NCI-H2171 (cell line): ENCODE results near the gene ANKFN1.

Experiments used
- DNase-seq: peaks from one replicate; lab custom pipeline; 2025; lab: John Stamatoyannopoulos, UW

The ANKFN1 gene

DNA sequence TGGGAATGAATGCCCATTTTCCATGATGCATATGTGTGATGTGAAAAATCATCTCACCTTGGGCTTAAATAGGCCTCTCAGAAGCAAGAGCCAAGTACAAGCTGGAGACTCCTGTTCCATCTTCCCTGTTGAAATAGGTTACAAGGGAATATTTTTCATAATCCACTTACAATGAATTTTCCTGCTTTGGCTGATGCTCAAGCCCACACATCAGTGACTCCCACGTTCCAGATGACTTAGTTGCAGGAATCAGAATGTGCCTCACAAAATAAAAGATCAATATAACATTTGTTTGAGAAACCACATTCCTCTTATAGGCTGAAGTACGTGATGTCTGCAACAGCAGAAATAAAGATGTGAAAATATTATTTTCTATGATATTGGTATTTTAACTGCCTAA lies 24.1 kb downstream of the ANKFN1 start:
- no peak for DNase-seq

DNA sequence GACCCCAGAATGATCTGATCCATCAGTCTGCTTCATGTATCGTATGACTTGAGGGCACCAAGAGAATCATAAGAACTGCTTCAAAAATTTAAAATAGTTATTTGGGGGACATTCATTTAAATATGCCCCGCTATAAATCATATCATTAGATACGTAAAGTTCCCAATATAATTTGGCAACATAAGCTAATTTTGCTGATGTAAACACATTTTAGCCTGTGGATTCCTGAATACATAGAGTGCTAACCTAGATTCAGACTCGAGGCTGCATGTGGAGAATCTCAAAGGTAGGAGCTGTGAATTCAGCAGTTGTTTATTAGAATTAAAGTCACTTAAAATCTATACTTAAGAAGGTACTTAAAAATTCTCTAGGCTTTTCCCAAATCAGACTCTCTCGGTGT lies 24.9 kb downstream of the ANKFN1 start:
- DNase-seq, result no peak

DNA sequence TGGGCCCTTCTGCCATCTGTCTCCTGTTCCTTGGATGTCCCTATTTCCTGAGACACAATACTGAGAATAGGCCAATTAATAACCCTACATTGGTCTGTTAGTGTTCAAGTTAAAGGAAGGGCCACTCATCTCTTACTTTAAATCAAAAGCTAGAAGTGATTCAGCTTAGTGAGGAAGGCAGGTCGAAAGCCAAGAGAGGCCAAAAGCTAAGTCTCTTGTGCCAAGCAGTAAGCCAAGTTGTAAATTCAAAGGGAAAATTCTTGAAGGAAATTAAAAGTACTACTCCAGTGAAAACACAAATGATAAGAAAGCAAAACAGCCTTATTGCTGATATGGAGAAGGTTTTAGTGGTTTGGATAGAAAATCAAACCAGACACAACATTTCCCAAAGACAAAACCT lies 28.8 kb downstream of the ANKFN1 start:
- DNase-seq, result no peak

DNA sequence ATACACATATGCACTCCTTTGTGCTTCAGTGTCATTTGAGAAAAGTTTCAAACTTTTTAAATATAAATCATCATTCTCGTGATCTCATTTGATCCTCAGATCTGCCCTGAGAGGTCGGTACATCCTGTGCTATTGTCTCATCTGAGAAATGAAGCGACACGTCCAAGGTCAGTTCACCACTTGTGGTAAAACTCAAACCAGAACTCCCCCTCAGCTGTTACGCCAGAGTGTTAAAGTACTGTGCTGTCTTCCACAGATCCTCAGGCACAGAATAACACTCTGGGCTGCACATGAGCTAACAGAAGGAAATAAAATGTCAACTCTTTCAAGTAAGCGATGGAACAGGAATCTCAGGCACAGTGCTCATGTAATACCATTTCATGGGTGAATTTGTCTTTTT lies 31.4 kb downstream of the ANKFN1 start:
- no peak for DNase-seq

DNA sequence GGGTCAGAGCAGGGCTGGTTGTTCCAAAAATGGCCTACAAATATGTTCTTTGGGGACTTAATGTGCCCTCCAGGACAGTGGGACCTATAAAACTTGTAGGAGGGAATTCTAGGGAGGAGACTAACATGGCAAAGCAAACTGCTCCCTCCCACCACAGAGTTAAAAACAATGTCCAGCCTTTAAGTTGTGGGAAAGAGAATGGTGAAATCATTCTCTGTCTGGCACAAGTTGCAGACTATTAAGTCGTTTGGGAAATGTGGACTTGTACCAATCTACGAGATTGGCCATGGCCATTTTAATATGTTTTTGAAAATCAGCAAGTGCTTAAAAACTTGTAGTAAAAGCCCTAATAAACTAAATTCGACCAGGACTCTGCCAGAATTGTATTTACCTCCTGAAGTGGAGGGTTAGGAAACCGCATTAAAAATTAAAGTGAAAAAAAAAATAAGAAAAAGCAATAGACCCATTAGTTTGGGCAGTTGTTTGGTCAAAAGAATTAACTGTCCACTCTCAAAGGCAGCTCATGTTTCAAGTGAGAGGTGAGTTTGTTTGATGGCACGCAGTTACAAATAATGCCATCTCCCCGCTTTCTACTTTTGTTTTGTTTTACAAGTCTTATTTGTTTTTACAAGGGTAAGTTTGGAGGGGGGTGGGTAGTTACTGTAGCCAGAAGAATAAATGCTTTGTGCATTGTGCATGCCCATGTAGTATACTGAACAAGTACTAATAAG lies 32.4 kb downstream of the ANKFN1 start:
- no peak for DNase-seq

DNA sequence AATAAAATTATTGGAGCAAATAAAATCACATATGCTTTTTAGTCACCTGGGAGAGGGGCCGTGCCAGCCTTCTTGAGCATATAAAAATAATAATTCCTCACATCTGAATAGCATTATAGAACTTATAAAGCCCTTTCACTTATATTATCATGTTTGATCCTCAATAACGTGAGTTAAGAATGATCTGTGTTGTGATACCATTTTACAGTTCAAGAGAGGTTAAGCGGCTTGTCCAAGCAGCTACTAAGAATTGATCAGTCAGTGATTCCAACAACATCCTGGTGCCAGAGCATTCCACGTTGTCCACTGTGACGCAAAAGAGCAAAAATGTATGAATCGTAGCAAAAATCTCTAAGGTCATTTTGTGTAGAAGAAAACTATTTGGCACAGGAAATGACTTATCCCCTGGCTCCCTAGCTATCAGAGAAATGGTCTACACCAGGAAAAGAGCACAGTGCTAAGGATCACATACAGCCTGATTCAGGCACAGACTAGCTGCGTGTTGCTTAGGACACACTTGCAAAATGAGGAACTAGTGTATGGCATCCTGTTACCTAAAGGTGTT lies 33.0 kb downstream of the ANKFN1 start:
- DNase-seq, result no peak

DNA sequence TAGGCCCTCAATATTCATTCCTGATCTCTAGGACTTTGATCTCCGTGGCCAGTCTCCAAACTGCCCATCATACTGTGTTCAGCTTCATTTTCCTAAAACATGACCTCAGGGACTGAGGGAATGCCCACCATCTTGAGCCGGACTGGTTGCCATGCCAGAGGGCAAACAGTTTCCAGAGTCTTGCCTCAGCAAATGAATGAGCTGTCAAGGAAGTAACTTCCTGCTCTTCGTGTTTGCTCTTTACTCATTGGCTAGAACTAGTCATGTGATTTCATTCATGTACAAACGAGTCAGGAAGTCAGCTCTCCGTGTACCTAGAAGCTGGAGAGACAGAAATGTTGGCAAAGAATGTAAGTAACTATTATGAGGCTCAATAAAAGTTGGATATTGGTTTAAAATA lies 50.2 kb downstream of the ANKFN1 start:
- no peak for DNase-seq

DNA sequence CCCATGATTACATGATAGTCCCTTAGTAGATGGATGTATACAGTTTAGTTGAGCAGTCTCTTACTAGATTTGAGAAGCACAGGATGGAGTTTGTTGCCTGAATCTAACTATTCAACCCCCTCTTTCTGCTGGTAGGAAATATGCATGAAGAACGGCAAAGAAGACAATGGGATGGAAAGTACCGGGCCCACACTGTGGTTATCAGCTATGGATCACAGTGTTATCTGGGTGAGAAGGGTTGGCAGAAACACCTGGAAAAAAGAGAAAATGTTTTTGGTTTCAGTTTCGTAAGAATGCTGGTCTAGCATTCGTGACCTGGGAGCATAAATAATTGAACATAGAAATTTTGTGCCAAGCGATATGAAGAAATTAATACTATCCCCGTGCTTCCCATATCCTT lies 53.1 kb downstream of the ANKFN1 start:
- DNase-seq, result no peak

DNA sequence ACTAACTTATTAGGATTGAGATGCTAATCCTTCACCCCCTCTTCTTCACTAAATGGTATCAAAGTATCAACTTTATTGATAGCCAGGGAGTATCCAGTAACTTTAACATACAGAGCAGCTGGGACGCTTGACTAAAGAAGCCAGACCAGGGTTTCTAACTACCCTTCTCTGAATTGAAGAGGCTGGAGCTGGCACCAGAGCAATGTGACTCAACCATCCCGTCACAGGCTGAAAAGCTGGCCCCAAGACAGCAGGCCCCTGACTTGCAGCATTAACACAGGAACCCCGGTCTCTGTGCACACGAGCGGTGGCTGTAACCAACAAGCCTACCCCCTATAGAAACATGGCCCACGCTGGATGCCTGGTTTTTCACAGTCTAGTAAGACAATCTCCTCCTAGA lies 59.8 kb downstream of the ANKFN1 start:
- DNase-seq, result no peak

DNA sequence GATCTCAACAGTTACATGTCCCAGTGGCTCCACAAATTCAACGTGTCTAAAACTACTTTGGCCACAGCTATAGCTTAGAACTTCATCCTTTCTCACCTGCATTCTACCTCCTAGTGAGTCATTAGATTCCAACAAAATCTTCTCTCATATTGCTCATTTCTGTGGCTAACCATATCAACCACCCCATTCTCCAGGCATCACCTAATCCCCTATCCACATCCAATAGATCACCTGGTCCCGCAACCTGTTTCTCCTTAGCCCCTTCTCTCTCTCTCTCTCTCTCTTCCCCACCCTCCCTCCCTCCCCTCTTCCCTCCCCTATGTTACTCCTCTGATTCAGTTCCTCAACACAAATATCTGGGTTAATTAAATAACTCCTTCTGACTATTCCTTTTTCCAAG lies 64.6 kb downstream of the ANKFN1 start:
- no peak for DNase-seq

DNA sequence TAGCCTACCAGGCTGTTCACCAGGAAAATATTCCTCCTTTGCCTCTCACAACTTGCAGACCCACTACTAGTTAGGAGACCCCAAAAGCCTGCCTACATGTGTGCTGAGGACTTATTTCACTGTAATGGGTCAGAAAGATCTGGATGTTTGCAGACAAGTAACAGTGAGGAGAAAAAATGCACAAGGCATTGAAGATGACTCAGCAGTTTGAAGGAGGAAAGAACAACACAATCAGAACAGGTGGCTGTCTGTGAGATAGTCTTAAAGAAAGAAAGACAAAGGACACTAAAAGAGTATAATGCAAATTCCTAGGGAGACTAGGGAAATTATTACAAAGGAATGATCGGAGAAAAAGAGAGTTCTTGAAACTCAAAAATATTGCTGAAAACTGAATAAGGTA lies 69.0 kb downstream of the ANKFN1 start:
- DNase-seq, result no peak

DNA sequence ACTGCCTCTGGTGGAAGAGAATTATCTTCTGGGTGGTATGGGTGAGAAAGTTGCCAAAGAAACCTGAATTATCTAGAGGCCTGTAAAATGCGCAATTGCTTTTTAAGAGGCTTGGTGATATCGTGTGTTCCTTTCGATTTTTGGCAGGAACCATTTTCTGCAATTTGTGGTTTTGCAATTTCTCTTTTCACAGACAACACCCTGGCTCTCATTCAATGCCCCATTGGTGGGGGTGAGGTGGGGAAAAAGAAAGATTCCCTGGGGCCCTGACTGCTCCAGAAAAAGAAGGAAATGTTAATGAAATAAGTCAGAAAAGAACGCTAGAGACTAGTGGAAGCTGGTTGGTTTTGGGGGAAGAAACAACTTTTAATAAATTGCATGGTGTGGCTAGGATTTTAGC lies 77.4 kb downstream of the ANKFN1 start:
- DNase-seq, result no peak

DNA sequence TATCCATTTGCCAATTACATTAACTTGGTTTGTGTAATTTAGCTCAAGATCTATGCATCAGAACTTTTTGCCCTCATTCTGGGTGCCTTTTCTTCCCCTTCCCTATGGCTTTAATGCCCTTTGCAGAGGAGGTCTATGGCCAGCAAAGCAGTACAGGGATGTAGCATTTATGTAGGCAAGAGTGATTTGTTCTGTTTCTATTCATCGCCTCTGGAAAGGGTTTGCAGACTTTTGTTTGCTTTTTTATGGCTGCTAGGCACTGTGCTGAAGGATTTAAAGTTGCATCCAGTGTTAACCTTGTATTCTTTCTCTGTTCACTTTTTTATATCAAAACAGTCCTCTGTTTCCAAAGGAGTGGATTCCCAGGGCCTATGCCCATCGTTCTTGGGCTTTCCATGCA lies 78.0 kb downstream of the ANKFN1 start:
- no peak for DNase-seq

DNA sequence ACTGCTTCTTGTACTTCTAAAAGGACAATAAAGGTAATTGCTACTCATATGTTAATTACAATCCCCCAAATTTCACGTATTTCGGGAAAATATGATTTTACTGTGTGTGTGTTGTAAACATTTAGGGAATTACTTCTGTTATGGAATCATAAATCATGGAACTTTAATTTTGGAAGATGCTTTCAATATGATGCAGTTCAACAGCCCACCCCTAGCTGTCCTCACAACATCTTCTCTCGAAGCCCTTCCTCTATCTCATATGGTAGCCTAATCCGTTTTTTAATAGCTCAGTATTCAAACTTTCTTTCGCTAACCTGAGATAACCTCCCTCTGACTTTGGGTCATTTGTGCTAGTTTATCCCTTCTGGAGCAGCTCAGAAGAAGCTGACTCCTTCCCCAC lies 78.4 kb downstream of the ANKFN1 start:
- DNase-seq, result no peak

DNA sequence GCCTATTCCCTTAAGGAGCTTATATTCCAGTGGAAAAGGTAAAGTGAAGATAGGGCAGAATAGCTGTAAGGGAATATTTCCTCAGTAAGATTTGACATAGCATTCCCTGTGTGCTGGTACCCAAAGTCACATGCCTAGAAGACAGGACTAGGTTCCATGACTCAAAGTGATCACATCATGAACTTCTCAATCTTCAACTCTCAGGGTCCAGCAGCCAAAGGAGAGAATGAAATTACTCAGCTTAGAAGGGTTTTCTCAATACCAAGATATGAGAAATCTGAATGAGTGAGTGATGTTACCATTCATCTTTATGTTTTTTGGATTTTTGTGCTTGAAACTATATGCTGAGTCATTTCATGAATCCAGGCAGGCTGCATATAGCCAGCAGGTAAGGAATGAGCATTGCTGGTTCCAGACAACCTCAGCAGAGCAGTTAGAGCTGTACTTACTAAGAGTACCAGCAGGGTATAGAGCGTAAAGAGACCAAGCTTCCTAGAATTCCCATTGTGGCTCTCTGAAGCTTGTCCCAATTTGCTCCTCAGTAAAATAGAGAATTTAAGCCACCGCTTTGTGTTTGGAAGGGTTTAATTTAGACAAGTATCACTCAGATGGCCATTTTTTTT lies 91.1 kb downstream of the ANKFN1 start:
- DNase-seq, result no peak

DNA sequence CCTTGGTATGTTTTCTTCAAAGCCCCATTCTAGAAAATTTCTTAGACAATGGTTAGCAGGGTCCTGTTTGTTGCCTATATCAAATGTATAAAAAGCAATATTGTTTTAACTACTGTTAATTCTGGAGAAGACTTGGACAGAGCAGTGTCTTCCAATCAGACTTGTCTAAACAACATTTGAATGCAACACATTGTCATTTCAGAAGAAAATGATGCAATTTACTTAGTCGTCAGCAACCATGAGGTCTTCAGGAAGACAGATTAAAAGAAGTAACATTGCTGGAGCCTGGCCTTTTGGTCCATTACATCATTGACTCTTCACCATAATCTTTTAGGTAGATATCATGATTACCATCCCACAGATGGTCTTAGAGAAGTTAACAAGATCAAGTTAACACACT lies 94.5 kb downstream of the ANKFN1 start:
- no peak for DNase-seq

DNA sequence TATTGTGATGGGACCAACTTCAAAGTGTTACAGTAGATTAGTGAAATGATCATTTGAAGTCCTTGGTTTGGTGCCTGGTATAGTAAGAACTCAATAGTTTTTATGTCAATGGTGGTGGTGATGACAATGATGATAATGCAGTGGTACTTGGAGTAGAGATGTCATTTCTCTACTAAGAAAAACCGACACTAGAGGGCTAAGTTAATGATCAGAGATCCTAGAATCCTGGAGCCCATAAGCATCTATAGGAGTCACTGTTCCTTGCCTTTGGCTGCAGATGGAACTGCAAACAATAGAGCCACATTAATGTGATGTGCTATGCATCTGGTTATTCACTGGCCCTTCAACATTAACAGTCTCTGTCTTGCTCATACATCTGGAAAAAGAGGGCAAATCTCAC lies 103.8 kb downstream of the ANKFN1 start:
- DNase-seq, result no peak

DNA sequence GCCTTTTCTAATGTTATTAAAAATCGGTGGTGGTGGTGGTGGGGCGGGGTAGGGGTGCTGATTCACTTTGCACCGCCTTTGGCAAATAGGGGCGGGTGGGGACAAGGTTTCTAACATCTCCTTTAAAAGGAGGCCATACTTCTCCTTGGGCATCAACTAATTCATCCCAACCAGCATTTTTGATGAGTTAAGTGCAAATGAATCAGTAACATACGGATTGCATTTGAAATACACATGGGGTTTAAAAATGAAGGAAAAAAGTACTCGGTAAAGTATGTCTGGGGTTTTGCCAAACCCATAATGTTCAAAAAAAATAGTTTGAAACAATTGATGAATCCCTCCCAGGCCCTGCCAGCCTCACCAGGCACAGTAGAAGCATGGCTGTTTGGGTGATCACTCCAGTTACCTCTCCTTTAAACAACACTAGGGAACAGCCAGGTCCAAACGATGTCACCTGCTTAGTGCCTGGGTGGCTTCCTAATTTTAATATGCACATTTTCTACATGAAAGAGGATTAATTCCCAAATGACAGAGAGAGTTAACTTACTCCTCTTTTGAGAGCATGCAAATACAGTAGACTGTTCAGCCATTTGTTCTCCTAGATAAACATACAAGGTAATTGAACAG lies 107.2 kb downstream of the ANKFN1 start:
- DNase-seq, result no peak

DNA sequence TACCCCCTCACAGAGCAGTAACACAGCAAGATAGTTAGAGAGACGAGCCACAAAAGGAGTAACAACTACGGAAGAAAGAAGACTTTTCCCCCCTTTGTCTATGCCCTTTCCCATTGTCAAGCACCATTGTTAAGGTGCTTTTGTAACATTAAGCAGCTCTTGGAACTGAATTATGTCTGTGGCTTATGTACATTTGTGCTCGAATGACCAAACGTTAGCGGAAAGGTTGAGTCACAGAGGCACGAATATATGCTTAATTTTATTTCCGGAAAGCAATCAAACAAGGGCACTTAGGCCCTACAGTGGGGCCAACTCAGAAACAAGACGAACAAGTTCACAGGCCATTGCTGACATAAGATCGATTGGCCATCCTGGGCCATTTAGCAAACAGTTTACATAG lies 109.5 kb downstream of the ANKFN1 start:
- DNase-seq, result no peak

DNA sequence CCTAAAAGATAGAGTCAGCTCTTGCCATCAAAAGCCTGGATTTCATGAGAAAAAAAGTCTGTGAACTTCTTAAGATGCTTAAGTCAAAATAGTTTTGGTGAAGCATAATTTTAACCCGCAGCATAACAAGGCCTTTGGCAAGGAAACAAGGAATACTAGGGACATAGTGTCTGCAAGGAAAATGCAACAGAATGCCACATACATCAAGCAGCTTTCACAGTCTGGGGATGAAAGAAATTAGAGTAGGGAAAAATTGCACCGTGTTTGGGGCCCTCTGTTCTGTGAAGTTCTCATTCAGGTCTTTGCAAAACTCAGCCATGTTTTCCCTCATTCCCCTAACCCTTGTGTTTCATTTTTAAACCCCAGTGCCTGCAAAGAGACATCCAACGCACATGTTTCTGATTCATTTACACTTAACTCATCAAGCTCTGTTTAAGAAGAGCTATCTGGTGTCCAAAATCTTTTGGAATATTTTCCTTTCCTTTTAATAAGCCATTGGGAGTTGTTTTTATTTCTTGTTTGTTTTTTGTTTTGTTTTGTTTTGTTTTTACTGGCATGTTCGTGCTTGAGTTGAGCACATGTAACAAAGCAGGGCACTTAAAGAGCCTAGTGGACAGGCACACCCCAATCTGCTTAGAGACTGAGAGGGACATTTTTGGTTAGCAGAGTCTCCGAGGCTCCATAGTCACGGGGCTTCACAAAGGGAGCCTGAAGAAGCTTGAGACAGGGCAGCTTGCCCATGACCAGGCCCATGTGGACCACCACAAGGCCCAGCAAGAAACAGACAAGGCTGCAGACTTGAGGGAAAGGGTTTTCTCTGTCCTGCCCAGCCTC lies 116.5 kb downstream of the ANKFN1 start:
- no peak for DNase-seq

DNA sequence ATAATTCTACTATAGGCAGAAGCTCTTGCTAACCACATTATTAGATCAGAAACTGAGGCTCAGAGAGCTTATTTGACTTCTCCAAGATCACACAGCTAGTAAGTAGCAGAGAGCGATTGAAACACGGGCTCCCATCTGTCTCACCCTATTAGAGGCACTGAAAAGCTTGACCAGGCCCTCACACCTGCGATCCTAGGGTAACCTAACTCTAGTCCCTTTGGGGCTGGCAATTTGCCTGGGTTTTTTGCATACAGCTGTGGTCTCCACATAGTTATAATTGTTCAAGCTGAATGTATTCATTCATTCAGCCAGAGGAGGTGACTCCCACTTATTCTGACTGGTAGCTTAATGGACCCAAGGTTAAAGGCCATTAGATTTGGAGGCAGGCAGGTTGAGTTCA lies 121.2 kb downstream of the ANKFN1 start:
- DNase-seq, result no peak

DNA sequence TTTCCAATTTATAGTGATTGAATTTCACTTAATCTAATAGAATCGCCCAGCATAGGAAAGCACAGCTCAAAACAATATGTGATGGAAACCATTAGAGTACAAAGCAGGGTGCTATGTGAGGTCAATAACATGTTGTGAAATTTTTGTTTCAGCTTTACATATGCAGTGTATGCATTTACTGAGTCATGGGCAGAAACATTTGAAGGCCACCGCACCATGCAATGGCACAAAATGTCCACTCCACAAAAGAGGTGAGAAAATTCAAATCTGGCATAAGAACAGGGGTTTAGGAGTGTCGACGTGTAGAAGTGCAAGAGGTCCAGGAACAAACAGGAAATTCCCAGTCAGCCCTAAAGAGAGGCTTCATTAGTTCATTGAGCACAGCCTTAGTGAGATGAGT lies 131.2 kb downstream of the ANKFN1 start:
- no peak for DNase-seq
